ENCODE measurements around the gene MYH11. TPM values are rescaled to one million over a fixed set of nuclear protein-coding genes. Genes with fewer than 3 reads are reported as not detected.

The MYH11 gene
- total RNA-seq, 1 experiment from 2014 or later, result not detected

DNA sequence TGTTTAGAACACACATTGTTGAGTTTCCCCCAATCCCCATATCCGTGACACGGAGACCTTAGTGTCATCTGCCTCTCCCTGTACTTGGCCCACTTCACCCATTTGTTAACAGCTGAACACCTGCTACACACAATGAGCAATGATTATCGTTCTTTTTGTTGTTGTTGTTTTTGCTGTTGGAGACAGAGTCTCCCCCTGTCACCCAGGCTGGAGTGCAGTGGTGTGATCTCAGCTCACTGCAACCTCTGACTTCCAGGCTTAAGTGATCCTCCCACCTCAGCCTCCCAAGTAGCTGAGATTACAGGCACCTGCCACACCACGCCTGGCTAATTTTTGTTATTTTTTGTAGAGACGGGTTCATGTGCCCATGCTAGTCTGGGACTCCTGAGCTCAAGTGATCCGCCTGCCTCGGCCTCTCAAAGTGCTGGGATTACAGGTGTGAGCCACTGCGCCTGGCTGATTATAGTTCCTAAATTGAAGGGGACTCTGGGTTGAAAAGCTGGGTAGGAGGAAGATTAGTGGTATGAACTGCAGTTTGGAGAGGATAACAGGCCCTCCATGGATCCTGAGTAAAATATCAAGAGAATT is 185.2 kb downstream of the MYH11 start:
- CTCF ChIA-PET, result interaction anchor here (0.5 kb wide), 1 partner anchor 835 kb away, joined by 5 read pairs; no protein-coding TSS in a partner anchor
- no peak overlapping the region for H3K4me3 ChIP-seq (ENCODE audit: low read depth, low read length, poor library complexity, severe bottlenecking)
- H3K27me3 ChIP-seq (replicated peaks; ENCODE audit: insufficient read depth, low read depth, low read length, poor library complexity), result no peaks in the 10 kb centered on the region
- BruUV-seq (replicated peaks), result no TSS peak
- no peak for DNase-seq (ENCODE audit: low spot score)
- intact Hi-C loops (cut with micrococcal nuclease; ENCODE audit: unreplicated experiment), result no loop called here
- no peak for TF ChIP-seq EZH2 (IDR thresholded peaks at IDR 0.05; ENCODE audit: borderline replicate concordance, low read depth, low read length, poor library complexity, severe bottlenecking)
- TF ChIP-seq, protein P1, sequence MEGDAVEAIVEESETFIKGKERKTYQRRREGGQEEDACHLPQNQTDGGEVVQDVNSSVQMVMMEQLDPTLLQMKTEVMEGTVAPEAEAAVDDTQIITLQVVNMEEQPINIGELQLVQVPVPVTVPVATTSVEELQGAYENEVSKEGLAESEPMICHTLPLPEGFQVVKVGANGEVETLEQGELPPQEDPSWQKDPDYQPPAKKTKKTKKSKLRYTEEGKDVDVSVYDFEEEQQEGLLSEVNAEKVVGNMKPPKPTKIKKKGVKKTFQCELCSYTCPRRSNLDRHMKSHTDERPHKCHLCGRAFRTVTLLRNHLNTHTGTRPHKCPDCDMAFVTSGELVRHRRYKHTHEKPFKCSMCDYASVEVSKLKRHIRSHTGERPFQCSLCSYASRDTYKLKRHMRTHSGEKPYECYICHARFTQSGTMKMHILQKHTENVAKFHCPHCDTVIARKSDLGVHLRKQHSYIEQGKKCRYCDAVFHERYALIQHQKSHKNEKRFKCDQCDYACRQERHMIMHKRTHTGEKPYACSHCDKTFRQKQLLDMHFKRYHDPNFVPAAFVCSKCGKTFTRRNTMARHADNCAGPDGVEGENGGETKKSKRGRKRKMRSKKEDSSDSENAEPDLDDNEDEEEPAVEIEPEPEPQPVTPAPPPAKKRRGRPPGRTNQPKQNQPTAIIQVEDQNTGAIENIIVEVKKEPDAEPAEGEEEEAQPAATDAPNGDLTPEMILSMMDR (conservative IDR thresholded peaks at IDR 0.05; ENCODE audit: low read depth, low read length), result no peak
- H3K36me3 ChIP-seq (ENCODE audit: insufficient read depth, low read length, poor library complexity, severe bottlenecking), result peaks cover 38% of the 10 kb centered on the region
- H3K27ac ChIP-seq (ENCODE audit: low read depth, low read length, poor library complexity, severe bottlenecking), result peak overlapping the region; percentile 53
- peaks cover 19% of the 10 kb centered on the region for H3K4me1 ChIP-seq (ENCODE audit: insufficient read depth, low read length, poor library complexity, severe bottlenecking)
- POLR2A ChIA-PET (ENCODE audit: low non-redundant PET), result no interaction called here
- H3K9me3 ChIP-seq (ENCODE audit: low read depth, low read length, poor library complexity, severe bottlenecking), result no peaks in the 10 kb centered on the region

DNA sequence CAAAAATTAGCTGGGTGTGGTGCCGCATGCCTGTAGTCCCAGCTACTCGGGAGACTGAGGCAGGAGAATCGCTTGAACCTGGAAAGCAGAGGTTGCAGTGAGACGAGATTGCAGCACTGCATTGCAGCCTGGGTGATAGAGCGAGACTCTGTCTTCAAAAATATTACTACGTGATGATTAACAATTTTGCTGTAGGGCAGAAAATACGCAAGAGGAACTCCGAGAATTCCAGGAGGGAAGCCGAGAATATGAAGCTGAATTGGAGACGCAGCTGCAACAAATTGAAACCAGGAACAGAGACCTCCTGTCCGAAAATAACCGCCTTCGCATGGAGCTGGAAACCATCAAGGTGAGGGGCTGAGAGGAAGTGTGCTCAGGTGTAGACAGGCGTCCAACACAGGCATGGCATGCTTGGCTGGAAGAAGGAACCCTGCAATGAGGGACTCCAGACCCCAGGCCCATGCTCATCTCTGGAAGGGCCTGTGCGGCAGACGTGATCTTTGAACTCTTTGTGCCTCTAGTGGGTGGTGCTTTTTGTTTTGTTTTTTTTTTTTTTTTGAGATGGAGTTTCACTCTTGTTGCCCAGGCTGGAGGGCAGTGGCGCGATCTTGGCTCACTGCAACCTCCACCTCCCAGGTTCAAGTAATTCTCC is 189.6 kb downstream of the MYH11 start:
- TF ChIP-seq, protein P1 (conservative IDR thresholded peaks at IDR 0.05; ENCODE audit: low read depth, low read length), result no peak
- TF ChIP-seq EZH2 (IDR thresholded peaks at IDR 0.05; ENCODE audit: borderline replicate concordance, low read depth, low read length, poor library complexity, severe bottlenecking), result no peak
- Histone ChIP-seq H3K9me3 (ENCODE audit: low read depth, low read length, poor library complexity, severe bottlenecking) (no peaks in the 10 kb centered on the region), H3K4me3 (ENCODE audit: low read depth, low read length, poor library complexity, severe bottlenecking) (no peak overlapping the region), H3K27me3 (replicated peaks; ENCODE audit: insufficient read depth, low read depth, low read length, poor library complexity) (no peaks in the 10 kb centered on the region), H3K4me1 (ENCODE audit: insufficient read depth, low read length, poor library complexity, severe bottlenecking) (peaks cover 6% of the 10 kb centered on the region), H3K36me3 (ENCODE audit: insufficient read depth, low read length, poor library complexity, severe bottlenecking) (peaks cover 51% of the 10 kb centered on the region), H3K27ac (ENCODE audit: low read depth, low read length, poor library complexity, severe bottlenecking) (no peak overlapping the region)
- no peak for DNase-seq (ENCODE audit: low spot score)
- BruUV-seq (replicated peaks), result TSS peak; percentile 17
- ChIA-PET CTCF (no interaction called here), POLR2A (ENCODE audit: low non-redundant PET) (interaction anchor here (0.6 kb wide), 1 partner anchor 248 kb away, joined by 5 read pairs; no protein-coding TSS in a partner anchor)
- intact Hi-C loops (cut with micrococcal nuclease; ENCODE audit: unreplicated experiment), result no loop called here

DNA sequence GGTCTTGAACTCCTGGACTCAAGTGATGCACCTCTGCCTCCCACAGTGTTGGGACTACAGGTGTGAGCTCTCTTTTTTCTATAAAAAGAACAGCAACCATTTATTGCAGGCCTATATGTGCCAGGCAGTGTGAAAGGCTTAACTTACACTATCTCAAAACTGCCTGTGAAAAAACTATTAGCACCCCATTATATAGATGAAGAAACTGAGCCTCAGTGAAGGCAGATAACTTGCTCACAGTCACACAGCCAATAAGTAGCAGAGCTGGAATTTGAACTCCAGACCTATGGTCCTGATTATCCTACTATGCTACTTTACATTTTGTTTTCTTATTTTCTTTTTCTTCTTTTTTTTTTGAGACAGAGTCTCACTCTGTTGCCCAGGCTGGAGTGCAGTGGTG is 191.7 kb downstream of the MYH11 start:
- POLR2A ChIA-PET (ENCODE audit: low non-redundant PET), result interaction anchor here (0.7 kb wide), 1 partner anchor 26 kb away, joined by 7 read pairs; no protein-coding TSS in a partner anchor
- TF ChIP-seq, protein P1 (conservative IDR thresholded peaks at IDR 0.05; ENCODE audit: low read depth, low read length), result no peak
- no peak for TF ChIP-seq EZH2 (IDR thresholded peaks at IDR 0.05; ENCODE audit: borderline replicate concordance, low read depth, low read length, poor library complexity, severe bottlenecking)

More for the DNA sequence above, 191.7 kb downstream of the MYH11 start:
- H3K4me1 ChIP-seq (ENCODE audit: insufficient read depth, low read length, poor library complexity, severe bottlenecking), result no peaks in the 10 kb centered on the region
- no peak for DNase-seq (ENCODE audit: low spot score)
- intact Hi-C loops (cut with micrococcal nuclease; ENCODE audit: unreplicated experiment), result no loop called here
- H3K27ac ChIP-seq (ENCODE audit: low read depth, low read length, poor library complexity, severe bottlenecking), result no peak overlapping the region
- CTCF ChIA-PET, result no interaction called here
- no peaks in the 10 kb centered on the region for H3K9me3 ChIP-seq (ENCODE audit: low read depth, low read length, poor library complexity, severe bottlenecking)
- no peaks in the 10 kb centered on the region for H3K27me3 ChIP-seq (replicated peaks; ENCODE audit: insufficient read depth, low read depth, low read length, poor library complexity)
- BruUV-seq (replicated peaks), result no TSS peak
- no peak overlapping the region for H3K4me3 ChIP-seq (ENCODE audit: low read depth, low read length, poor library complexity, severe bottlenecking)
- H3K36me3 ChIP-seq (ENCODE audit: insufficient read depth, low read length, poor library complexity, severe bottlenecking), result peaks cover 48% of the 10 kb centered on the region

Measured in A673 (cell line).